DLD1 (cell line): ENCODE results near the gene DOK7.

Experiments used
- in situ Hi-C: cut with HindIII; loops from 2 replicates; pipeline ENCODE4 v1.10.0; 2017; ENCODE audit warnings: low sequenced_read_pairs

The DOK7 gene

GRCh38 chr4:3426465-3427133, 36.5 kb upstream of the DOK7 start:
- in situ Hi-C loops = loop anchor here (5.0 to 25.0 kb wide), 2 partner anchors 59 to 289 kb away; no protein-coding TSS in a partner anchor

GRCh38 chr4:3427134-3427476, 36.0 kb upstream of the DOK7 start:
- in situ Hi-C loops = loop anchor here (5.0 to 25.0 kb wide), 2 partner anchors 60 to 290 kb away; no protein-coding TSS in a partner anchor

GRCh38 chr4:3427706-3428446, 35.2 kb upstream of the DOK7 start:
- in situ Hi-C loops = loop anchor here (5.0 to 25.0 kb wide), 2 partner anchors 61 to 291 kb away; no protein-coding TSS in a partner anchor

GRCh38 chr4:3429651-3430050, 33.5 kb upstream of the DOK7 start:
- in situ Hi-C loops = loop anchor here (5.0 to 25.0 kb wide), 2 partner anchors 62 to 292 kb away; no protein-coding TSS in a partner anchor

- in situ Hi-C loops = loop anchor here (25.0 kb wide), 1 partner anchor 293 kb away; no protein-coding TSS in a partner anchor
These were observed 32.6 kb upstream of the DOK7 start for GRCh38 chr4:3430524-3430923.

- in situ Hi-C loops = loop anchor here (25.0 kb wide), 1 partner anchor 294 kb away; no protein-coding TSS in a partner anchor
These were observed 31.6 kb upstream of the DOK7 start for GRCh38 chr4:3431446-3431993.

GRCh38 chr4:3432381-3432790, 30.7 kb upstream of the DOK7 start:
- in situ Hi-C loops = loop anchor here (25.0 kb wide), 1 partner anchor 295 kb away; no protein-coding TSS in a partner anchor

- in situ Hi-C loops = loop anchor here (25.0 kb wide), 1 partner anchor 296 kb away; no protein-coding TSS in a partner anchor
These were observed 29.8 kb upstream of the DOK7 start for GRCh38 chr4:3433138-3433869.

GRCh38 chr4:3434881-3435685, 28.0 kb upstream of the DOK7 start:
- in situ Hi-C loops = loop anchor here (25.0 kb wide), 1 partner anchor 298 kb away; no protein-coding TSS in a partner anchor

- in situ Hi-C loops = loop anchor here (25.0 kb wide), 1 partner anchor 298 kb away; no protein-coding TSS in a partner anchor
These were observed 27.5 kb upstream of the DOK7 start for GRCh38 chr4:3435686-3435956.

- in situ Hi-C loops = loop anchor here (25.0 kb wide), 1 partner anchor 299 kb away; no protein-coding TSS in a partner anchor
These were observed 26.9 kb upstream of the DOK7 start for GRCh38 chr4:3436048-3436797.

GRCh38 chr4:3436798-3437581, 26.1 kb upstream of the DOK7 start:
- in situ Hi-C loops = loop anchor here (25.0 kb wide), 1 partner anchor 300 kb away; no protein-coding TSS in a partner anchor

- in situ Hi-C loops = loop anchor here (25.0 kb wide), 1 partner anchor 300 kb away; no protein-coding TSS in a partner anchor
These were observed 25.5 kb upstream of the DOK7 start for GRCh38 chr4:3437582-3437936.

- in situ Hi-C loops = loop anchor here (25.0 kb wide), 1 partner anchor 301 kb away; no protein-coding TSS in a partner anchor
These were observed 24.9 kb upstream of the DOK7 start for GRCh38 chr4:3437998-3438846.

- in situ Hi-C loops = loop anchor here (25.0 kb wide), 1 partner anchor 302 kb away; no protein-coding TSS in a partner anchor
These were observed 24.3 kb upstream of the DOK7 start for GRCh38 chr4:3438847-3439180.

GRCh38 chr4:3439391-3439790, 23.7 kb upstream of the DOK7 start:
- in situ Hi-C loops = loop anchor here (25.0 kb wide), 1 partner anchor 302 kb away; no protein-coding TSS in a partner anchor

GRCh38 chr4:3440011-3440410, 23.1 kb upstream of the DOK7 start:
- in situ Hi-C loops = loop anchor here (25.0 kb wide), 1 partner anchor 303 kb away; no protein-coding TSS in a partner anchor
